Measurements from ENCODE around the gene ZC3H18.

ZC3H18 gene

DNA sequence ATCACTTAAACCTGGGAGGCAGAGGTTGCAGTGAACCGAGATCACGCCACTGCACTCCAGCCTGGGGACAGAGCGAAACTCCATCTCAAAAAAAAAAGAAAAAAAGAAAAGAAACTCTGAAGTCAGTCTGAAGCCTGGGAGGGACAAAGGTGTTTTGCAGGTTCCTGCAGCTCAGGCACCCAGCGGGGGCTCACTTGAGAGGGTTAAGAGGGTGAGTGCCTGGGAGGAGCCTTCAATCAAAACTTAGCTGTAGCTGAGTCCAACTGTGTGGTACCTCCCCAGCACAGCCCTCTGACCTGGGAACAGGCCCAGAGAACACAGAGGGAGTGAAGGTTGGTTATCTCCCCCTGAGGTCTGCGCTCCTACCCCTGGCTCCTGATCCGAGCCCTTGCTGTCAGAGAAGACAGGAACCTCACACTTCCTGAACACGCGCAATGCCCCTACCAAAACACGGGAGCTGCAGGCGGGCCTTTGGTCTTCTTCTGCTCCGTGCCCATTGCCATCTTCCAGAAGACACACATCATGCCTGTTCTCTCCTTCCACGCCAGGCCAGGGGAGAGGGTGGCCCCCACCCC is 20.4 kb upstream of the ZC3H18 start:
- TF ChIP-seq, protein P1, sequence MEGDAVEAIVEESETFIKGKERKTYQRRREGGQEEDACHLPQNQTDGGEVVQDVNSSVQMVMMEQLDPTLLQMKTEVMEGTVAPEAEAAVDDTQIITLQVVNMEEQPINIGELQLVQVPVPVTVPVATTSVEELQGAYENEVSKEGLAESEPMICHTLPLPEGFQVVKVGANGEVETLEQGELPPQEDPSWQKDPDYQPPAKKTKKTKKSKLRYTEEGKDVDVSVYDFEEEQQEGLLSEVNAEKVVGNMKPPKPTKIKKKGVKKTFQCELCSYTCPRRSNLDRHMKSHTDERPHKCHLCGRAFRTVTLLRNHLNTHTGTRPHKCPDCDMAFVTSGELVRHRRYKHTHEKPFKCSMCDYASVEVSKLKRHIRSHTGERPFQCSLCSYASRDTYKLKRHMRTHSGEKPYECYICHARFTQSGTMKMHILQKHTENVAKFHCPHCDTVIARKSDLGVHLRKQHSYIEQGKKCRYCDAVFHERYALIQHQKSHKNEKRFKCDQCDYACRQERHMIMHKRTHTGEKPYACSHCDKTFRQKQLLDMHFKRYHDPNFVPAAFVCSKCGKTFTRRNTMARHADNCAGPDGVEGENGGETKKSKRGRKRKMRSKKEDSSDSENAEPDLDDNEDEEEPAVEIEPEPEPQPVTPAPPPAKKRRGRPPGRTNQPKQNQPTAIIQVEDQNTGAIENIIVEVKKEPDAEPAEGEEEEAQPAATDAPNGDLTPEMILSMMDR (IDR thresholded peaks at IDR 0.05; ENCODE audit: low read depth, low read length), result no peak
- no peak for DNase-seq
- H3K4me3 ChIP-seq (ENCODE audit: low read depth, low read length), result no peak overlapping the region
- H3K9me3 ChIP-seq, result no peaks in the 10 kb centered on the region; the same call in 1 of the 2 replicates
- no peaks in the 10 kb centered on the region for H3K36me3 ChIP-seq
- H3K4me1 ChIP-seq, result no peaks in the 10 kb centered on the region
- peaks cover 21% of the 10 kb centered on the region for H3K27me3 ChIP-seq

DNA sequence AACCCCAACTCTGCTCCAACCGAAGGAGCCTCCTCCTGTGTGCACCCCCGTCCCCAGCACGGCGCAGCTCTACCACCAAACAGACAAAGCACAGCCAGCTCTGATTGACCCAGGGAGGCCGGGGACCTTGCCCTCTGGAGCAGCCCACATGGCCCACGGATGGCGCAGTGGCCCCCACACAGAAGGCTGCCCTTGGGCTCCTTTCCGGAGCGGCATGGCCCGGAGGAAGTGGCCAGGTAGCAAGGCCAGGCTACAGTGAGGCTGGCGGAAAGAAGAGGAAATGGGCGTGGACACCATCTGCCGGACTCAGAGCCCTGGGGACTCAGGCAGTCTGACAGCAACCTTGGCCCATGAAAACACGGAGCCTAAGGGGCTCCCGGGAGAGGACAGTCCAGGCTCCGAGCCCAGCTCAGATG is 19.9 kb upstream of the ZC3H18 start:
- Histone ChIP-seq H3K9me3 (no peaks in the 10 kb centered on the region; the same call in 1 of the 2 replicates), H3K27me3 (peaks cover 21% of the 10 kb centered on the region), H3K4me3 (ENCODE audit: low read depth, low read length) (no peak overlapping the region), H3K36me3 (no peaks in the 10 kb centered on the region), H3K4me1 (no peaks in the 10 kb centered on the region)
- DNase-seq, result peak; percentile 13
- TF ChIP-seq, protein P1 (IDR thresholded peaks at IDR 0.05; ENCODE audit: low read depth, low read length), result no peak

DNA sequence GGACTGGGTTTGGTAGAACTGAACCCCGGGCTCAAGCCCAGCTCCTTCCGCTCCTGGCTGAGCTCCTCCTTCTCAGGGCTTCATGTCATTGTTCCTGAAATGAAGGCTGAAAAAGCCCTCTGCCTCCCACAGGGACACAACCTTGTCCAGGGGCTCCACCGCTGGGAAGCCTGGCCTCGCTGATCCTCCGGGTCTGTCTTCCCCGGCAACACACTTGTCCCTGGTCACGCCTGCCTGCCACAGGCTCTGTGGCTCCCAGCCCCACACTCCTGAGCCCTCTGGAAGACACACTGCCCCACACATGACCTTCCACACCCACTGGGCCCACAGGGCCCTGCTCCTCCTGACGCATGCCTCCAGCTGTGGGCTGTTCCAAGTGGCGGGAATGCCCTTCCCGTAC is 18.0 kb upstream of the ZC3H18 start:
- Histone ChIP-seq H3K27me3 (peaks cover 8% of the 10 kb centered on the region), H3K36me3 (no peaks in the 10 kb centered on the region), H3K4me3 (ENCODE audit: low read depth, low read length) (no peak overlapping the region), H3K4me1 (no peaks in the 10 kb centered on the region), H3K9me3 (no peaks in the 10 kb centered on the region)
- DNase-seq, result no peak
- TF ChIP-seq, protein P1 (IDR thresholded peaks at IDR 0.05; ENCODE audit: low read depth, low read length), result no peak

DNA sequence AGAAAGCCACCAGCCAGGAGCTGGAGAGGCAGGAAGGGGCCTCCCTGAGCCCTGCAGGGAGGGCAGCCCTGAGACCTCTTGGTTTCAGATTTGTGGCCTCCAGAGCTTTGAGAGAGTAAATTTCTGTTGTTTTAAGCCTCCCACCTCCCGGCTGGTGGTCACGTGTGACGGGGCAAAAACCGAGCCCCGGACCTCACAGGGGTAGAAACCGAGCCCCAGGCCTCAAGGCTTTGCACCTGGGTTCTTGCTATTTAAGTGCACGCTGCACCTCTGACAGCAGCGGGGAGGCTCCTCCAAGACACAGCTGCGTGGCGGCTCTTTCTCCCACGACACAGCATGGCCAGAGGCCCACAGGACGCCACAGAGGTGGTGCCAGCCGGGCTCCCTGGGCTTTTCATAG is 17.4 kb upstream of the ZC3H18 start:
- TF ChIP-seq, protein P1 (IDR thresholded peaks at IDR 0.05; ENCODE audit: low read depth, low read length), result no peak
- Histone ChIP-seq H3K4me3 (ENCODE audit: low read depth, low read length) (no peak overlapping the region), H3K9me3 (no peaks in the 10 kb centered on the region), H3K4me1 (no peaks in the 10 kb centered on the region), H3K36me3 (no peaks in the 10 kb centered on the region), H3K27me3 (peaks cover 13% of the 10 kb centered on the region)
- no peak for DNase-seq

DNA sequence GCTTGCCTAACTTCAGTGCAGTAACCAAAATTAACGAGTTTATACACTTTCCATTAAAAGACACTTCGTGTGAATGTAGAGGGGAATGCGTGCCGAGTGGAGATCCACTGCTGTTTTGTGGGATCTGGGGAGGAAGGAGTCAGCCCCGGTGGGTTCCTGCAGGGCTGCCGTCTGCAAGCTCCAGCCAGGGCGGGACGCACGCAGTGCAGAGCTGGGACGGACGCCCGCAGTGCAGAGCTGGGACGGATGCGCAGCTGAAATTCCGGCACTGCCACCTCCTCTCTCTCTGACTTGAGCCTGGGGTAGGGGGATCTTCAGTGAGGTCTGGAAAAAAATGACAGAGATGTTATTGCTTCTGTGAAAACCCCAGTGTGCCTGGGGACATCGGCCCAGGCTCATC is 16.5 kb upstream of the ZC3H18 start:
- no peak overlapping the region for H3K4me3 ChIP-seq (ENCODE audit: low read depth, low read length)
- H3K27me3 ChIP-seq, result peaks cover 9% of the 10 kb centered on the region
- no peak for DNase-seq
- H3K9me3 ChIP-seq, result no peaks in the 10 kb centered on the region
- TF ChIP-seq, protein P1 (IDR thresholded peaks at IDR 0.05; ENCODE audit: low read depth, low read length), result no peak
- no peaks in the 10 kb centered on the region; the same call in 1 of the 2 replicates for H3K4me1 ChIP-seq
- no peaks in the 10 kb centered on the region for H3K36me3 ChIP-seq

DNA sequence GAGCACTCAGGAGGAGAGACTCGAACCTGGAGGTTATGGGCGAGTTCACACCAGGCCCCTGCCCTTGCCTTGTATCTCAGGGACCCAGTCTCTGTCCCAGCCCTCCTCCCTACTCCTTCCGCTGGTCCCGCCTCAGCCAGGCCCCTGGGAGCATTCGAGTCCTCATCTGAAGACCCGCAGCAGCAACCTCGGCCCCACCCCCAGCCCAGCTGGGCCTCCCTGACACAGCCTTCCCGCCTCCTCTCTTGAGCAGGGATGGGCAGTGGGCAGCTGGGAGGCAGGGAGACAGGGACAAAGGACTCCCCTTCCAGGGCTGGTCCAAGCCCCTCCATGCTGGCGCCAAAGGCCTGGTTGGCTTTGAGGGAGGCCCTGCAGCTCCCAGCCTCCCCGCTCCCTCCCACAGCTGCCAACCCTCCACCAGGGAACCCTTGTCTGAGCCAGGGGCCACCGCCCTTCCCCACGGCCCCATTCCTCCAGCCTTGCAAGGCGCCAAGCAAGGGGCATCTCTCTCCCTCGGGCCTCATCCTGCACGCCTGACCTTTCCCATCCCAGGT is 15.4 kb upstream of the ZC3H18 start:
- Histone ChIP-seq H3K36me3 (no peaks in the 10 kb centered on the region), H3K4me3 (ENCODE audit: low read depth, low read length) (no peak overlapping the region), H3K27me3 (peaks cover 7% of the 10 kb centered on the region), H3K9me3 (no peaks in the 10 kb centered on the region), H3K4me1 (no peaks in the 10 kb centered on the region; the same call in 1 of the 2 replicates)
- DNase-seq, result no peak
- TF ChIP-seq, protein P1 (IDR thresholded peaks at IDR 0.05; ENCODE audit: low read depth, low read length), result no peak
